Rectal smooth muscle tissue (tissue), 1 donor: ENCODE measurements around the gene SLC35G3.
"Not testable (repeated sequence)": the region's sequence is repeated elsewhere in the genome, so short reads cannot be mapped to it uniquely, and the experiment has no call there.

ENCODE experiments used
- H3K27ac ChIP-seq: one replicate; pipeline ENCODE4 v1.7.0; 2013; ENCODE audit warnings: low read depth, low read length, inconsistent platforms
- H3K27me3 ChIP-seq: one replicate; pipeline ENCODE4 v1.7.0; 2013; ENCODE audit warnings: low read length; ENCODE audit not compliant: control insufficient read depth, insufficient read depth
- H3K36me3 ChIP-seq: one replicate; pipeline ENCODE4 v1.7.0; 2013; ENCODE audit warnings: low read length; ENCODE audit not compliant: control insufficient read depth, insufficient read depth
- H3K4me1 ChIP-seq: one replicate; pipeline ENCODE4 v1.7.0; 2013; ENCODE audit warnings: low read length; ENCODE audit not compliant: control insufficient read depth, insufficient read depth
- H3K4me3 ChIP-seq: one replicate; pipeline ENCODE4 v1.7.0; 2013; ENCODE audit warnings: low read length
- H3K9ac ChIP-seq: one replicate; pipeline ENCODE4 v1.7.0; 2013; ENCODE audit warnings: low read length

Gene SLC35G3

GRCh38 chr17:35192708-35193107, 1.5 kb downstream of the SLC35G3 start:
- H3K36me3 ChIP-seq: no peaks in the 10 kb centered on the region
- H3K27me3 ChIP-seq: no peaks in the 10 kb centered on the region
- no peaks in the 10 kb centered on the region for H3K4me1 ChIP-seq
- no peak overlapping the region for H3K27ac ChIP-seq
- no peak overlapping the region for H3K9ac ChIP-seq
- H3K4me3 ChIP-seq: no peak overlapping the region

GRCh38 chr17:35191001-35191695, 3.0 kb downstream of the SLC35G3 start:
- no peaks in the 10 kb centered on the region for H3K4me1 ChIP-seq
- no peaks in the 10 kb centered on the region for H3K36me3 ChIP-seq
- no peaks in the 10 kb centered on the region for H3K27me3 ChIP-seq
- H3K4me3 ChIP-seq: no peak overlapping the region
- H3K9ac ChIP-seq: no peak overlapping the region
- no peak overlapping the region for H3K27ac ChIP-seq

GRCh38 chr17:35189291-35189690, 4.9 kb downstream of the SLC35G3 start:
- Histone ChIP-seq H3K4me1 (no peaks in the 10 kb centered on the region), H3K27me3 (no peaks in the 10 kb centered on the region), H3K27ac (no peak overlapping the region), H3K4me3 (no peak overlapping the region), H3K9ac (no peak overlapping the region), H3K36me3 (no peaks in the 10 kb centered on the region)

- Histone ChIP-seq H3K4me3 (no peak overlapping the region), H3K9ac (no peak overlapping the region), H3K27ac (no peak overlapping the region), H3K27me3 (no peaks in the 10 kb centered on the region), H3K36me3 (no peaks in the 10 kb centered on the region), H3K4me1 (no peaks in the 10 kb centered on the region)
Observed at GRCh38 chr17:35188111-35188510, 6.1 kb downstream of the SLC35G3 start.

GRCh38 chr17:35187481-35187880, 6.7 kb downstream of the SLC35G3 start:
- no peaks in the 10 kb centered on the region for H3K27me3 ChIP-seq
- H3K4me3 ChIP-seq: no peak overlapping the region
- H3K27ac ChIP-seq: no peak overlapping the region
- H3K4me1 ChIP-seq: no peaks in the 10 kb centered on the region
- H3K36me3 ChIP-seq: no peaks in the 10 kb centered on the region
- no peak overlapping the region for H3K9ac ChIP-seq

- no peaks in the 10 kb centered on the region for H3K27me3 ChIP-seq
- no peak overlapping the region for H3K9ac ChIP-seq
- H3K4me1 ChIP-seq: no peaks in the 10 kb centered on the region
- H3K4me3 ChIP-seq: no peak overlapping the region
- H3K36me3 ChIP-seq: no peaks in the 10 kb centered on the region
- H3K27ac ChIP-seq: no peak overlapping the region
Observed at GRCh38 chr17:35185849-35186248, 8.3 kb downstream of the SLC35G3 start.

- H3K4me1 ChIP-seq: no peaks in the 10 kb centered on the region
- no peak overlapping the region for H3K4me3 ChIP-seq
- H3K36me3 ChIP-seq: no peaks in the 10 kb centered on the region
- no peaks in the 10 kb centered on the region for H3K27me3 ChIP-seq
- H3K27ac ChIP-seq: no peak overlapping the region
- no peak overlapping the region for H3K9ac ChIP-seq
Observed at GRCh38 chr17:35184274-35184673, 9.9 kb downstream of the SLC35G3 start.

- H3K4me1 ChIP-seq: no peaks in the 10 kb centered on the region
Observed at GRCh38 chr17:35183332-35183731, 10.9 kb downstream of the SLC35G3 start.

GRCh38 chr17:35179379-35179778, 14.8 kb downstream of the SLC35G3 start:
- H3K27ac ChIP-seq, H3K4me3 ChIP-seq, H3K27me3 ChIP-seq, H3K9ac ChIP-seq, H3K4me1 ChIP-seq, H3K36me3 ChIP-seq: not testable (repeated sequence)

More at GRCh38 chr17:35183332-35183731, 10.9 kb downstream of the SLC35G3 start:
- Histone ChIP-seq H3K27ac (no peak overlapping the region), H3K4me3 (no peak overlapping the region), H3K36me3 (no peaks in the 10 kb centered on the region), H3K27me3 (no peaks in the 10 kb centered on the region), H3K9ac (no peak overlapping the region)

- H3K36me3 ChIP-seq: no peaks in the 10 kb centered on the region
- no peaks in the 10 kb centered on the region for H3K4me1 ChIP-seq
- no peak overlapping the region for H3K27ac ChIP-seq
Observed at GRCh38 chr17:35176897-35177296, 17.3 kb downstream of the SLC35G3 start.

GRCh38 chr17:35175638-35176415, 18.4 kb downstream of the SLC35G3 start:
- Histone ChIP-seq H3K27me3 (no peaks in the 10 kb centered on the region), H3K36me3 (no peaks in the 10 kb centered on the region), H3K4me3 (no peak overlapping the region), H3K9ac (no peak overlapping the region), H3K4me1 (no peaks in the 10 kb centered on the region), H3K27ac (no peak overlapping the region)

More at GRCh38 chr17:35176897-35177296, 17.3 kb downstream of the SLC35G3 start:
- Histone ChIP-seq H3K27me3 (no peaks in the 10 kb centered on the region), H3K4me3 (no peak overlapping the region), H3K9ac (no peak overlapping the region)

GRCh38 chr17:35174835-35175334, 19.3 kb downstream of the SLC35G3 start:
- Histone ChIP-seq H3K27ac (no peak overlapping the region), H3K4me1 (no peaks in the 10 kb centered on the region), H3K27me3 (no peaks in the 10 kb centered on the region), H3K36me3 (no peaks in the 10 kb centered on the region), H3K9ac (no peak overlapping the region), H3K4me3 (no peak overlapping the region)
